Thyroid gland (tissue), 4 donors: Measurements from ENCODE around the gene PTPN13. TPM values are rescaled to one million over a fixed set of nuclear protein-coding genes. Genes with fewer than 3 reads are reported as not detected.

Experiments
- DNase-seq, 2 donors: peaks; one replicate each; pipeline ENCODE4 v3.0.0-alpha.2; 2019
- H3K27ac ChIP-seq, 3 donors: fragments of 200-600 bp; sonication (generic); 1 replicate in 2 of 3; 2 replicates in 1 of 3; pipeline ENCODE4 v1.5.1; 2016 to 2019; ENCODE audit warnings: mild to moderate bottlenecking in 1 of 3, moderate library complexity in 1 of 3
- H3K27me3 ChIP-seq: fragments of 200-600 bp; sonication (generic); one replicate; pipeline ENCODE4 v1.5.1; 2019
- H3K36me3 ChIP-seq, 2 donors: fragments of 200-600 bp; sonication (generic); one replicate each; pipeline ENCODE4 v1.5.1; 2016 to 2019
- H3K4me1 ChIP-seq, 2 donors: fragments of 200-600 bp; sonication (generic); one replicate each; pipeline ENCODE4 v1.5.1; 2017 to 2019
- H3K4me3 ChIP-seq, 3 donors: fragments of 200-600 bp; sonication (generic); replicated peaks in 1 of 3; 1 replicate in 2 of 3; 2 replicates in 1 of 3; pipeline ENCODE4 v1.5.1; 2016; ENCODE audit warnings: mild to moderate bottlenecking in 1 of 3
- H3K9me3 ChIP-seq: fragments of 200-600 bp; sonication (generic); one replicate; pipeline ENCODE4 v1.5.1; 2017
- POLR2A ChIP-seq, 2 donors: fragments of 450-650 bp; IDR thresholded peaks; one replicate each; pipeline ENCODE4 v1.6.1; 2017; ENCODE audit warnings: antibody characterized with exemption in 2 of 2, mild to moderate bottlenecking in 2 of 2, moderate library complexity in 1 of 2
- WGBS, 2 donors: methylation state at CpG; one replicate each; pipeline ENCODE4 v1.1.5; 2017; 5-methylcytosine and 5-hydroxymethylcytosine counted together
- intact Hi-C: fragments of 100-400 bp; cut with DNase I; formaldehyde crosslinking; loops from one replicate; pipeline ENCODE4 v1.15.1; 2023
- total RNA-seq, 4 donors: library from RNA; depleted of rRNA; stranded (reverse); fragments of >200 nt; gene quantifications; one replicate each; pipeline ENCODE4 v1.2.3, GENCODE V29; 2016
- TF ChIP-seq, protein P1 (sequence below), 6 experiments: fragments of 200-600 bp in 3 of 6; fragments of 450-650 bp in 3 of 6; sonication (generic) in 3 of 6; IDR thresholded peaks; one replicate each; pipeline ENCODE4 v1.5.1; 2016 to 2019; ENCODE audit warnings: antibody characterized with exemption in 6 of 6, mild to moderate bottlenecking in 2 of 6, inconsistent platforms in 1 of 6, moderate library complexity in 1 of 6

The PTPN13 gene
- total RNA-seq, 4 donors from 2014 or later: 49.7 to 89.5 (median 64.0) TPM

DNA sequence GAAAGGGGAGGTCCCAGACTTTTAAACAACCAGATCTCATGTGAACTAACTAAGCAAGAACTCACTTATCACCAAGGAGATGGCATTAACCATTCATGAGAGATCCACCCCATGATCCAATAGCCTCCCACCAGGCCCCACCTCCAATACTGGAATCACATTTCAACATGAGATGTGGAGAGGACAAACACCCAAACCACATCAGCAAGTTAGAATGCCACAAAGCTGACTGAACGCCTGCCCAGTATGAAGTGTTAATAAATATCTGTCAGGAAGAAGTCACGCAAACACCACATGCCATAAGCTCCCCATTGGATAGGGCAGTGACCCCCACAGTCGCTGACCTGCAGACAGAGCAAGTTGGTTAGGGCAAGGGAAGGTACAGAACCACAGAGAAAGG lies 240.8 kb downstream of the PTPN13 start:
- 84 to 91% methylated on average over 3 of the region's 3 CpGs for WGBS, 2 donors
- H3K27ac ChIP-seq: no peak overlapping the region
- DNase-seq: no peak
- no peaks in the 10 kb centered on the region for H3K9me3 ChIP-seq
- no peaks in the 10 kb centered on the region for H3K36me3 ChIP-seq
- TF ChIP-seq POLR2A (IDR thresholded peaks at IDR 0.05): no peak
- TF ChIP-seq, protein P1, sequence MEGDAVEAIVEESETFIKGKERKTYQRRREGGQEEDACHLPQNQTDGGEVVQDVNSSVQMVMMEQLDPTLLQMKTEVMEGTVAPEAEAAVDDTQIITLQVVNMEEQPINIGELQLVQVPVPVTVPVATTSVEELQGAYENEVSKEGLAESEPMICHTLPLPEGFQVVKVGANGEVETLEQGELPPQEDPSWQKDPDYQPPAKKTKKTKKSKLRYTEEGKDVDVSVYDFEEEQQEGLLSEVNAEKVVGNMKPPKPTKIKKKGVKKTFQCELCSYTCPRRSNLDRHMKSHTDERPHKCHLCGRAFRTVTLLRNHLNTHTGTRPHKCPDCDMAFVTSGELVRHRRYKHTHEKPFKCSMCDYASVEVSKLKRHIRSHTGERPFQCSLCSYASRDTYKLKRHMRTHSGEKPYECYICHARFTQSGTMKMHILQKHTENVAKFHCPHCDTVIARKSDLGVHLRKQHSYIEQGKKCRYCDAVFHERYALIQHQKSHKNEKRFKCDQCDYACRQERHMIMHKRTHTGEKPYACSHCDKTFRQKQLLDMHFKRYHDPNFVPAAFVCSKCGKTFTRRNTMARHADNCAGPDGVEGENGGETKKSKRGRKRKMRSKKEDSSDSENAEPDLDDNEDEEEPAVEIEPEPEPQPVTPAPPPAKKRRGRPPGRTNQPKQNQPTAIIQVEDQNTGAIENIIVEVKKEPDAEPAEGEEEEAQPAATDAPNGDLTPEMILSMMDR (IDR thresholded peaks at IDR 0.05): no peak
- intact Hi-C loops: no loop called here
- no peak overlapping the region for H3K4me3 ChIP-seq
- no peaks in the 10 kb centered on the region for H3K27me3 ChIP-seq
- peaks cover 5 to 12% of the 10 kb centered on the region in 2 donors for H3K4me1 ChIP-seq

- Histone ChIP-seq H3K27ac (no peak overlapping the region), H3K9me3 (no peaks in the 10 kb centered on the region), H3K4me1 (peaks cover 5 to 12% of the 10 kb centered on the region in 2 donors), H3K36me3 (no peaks in the 10 kb centered on the region), H3K4me3 (no peak overlapping the region), H3K27me3 (no peaks in the 10 kb centered on the region)
- DNase-seq: no peak
- intact Hi-C loops: no loop called here
- 86 to 94% methylated on average over 3 of the region's 3 CpGs for WGBS, 2 donors
- TF ChIP-seq POLR2A (IDR thresholded peaks at IDR 0.05): no peak
- TF ChIP-seq, protein P1 (IDR thresholded peaks at IDR 0.05): no peak
These were observed 241.6 kb downstream of the PTPN13 start for GRCh38 chr4:86835677-86836076.

DNA sequence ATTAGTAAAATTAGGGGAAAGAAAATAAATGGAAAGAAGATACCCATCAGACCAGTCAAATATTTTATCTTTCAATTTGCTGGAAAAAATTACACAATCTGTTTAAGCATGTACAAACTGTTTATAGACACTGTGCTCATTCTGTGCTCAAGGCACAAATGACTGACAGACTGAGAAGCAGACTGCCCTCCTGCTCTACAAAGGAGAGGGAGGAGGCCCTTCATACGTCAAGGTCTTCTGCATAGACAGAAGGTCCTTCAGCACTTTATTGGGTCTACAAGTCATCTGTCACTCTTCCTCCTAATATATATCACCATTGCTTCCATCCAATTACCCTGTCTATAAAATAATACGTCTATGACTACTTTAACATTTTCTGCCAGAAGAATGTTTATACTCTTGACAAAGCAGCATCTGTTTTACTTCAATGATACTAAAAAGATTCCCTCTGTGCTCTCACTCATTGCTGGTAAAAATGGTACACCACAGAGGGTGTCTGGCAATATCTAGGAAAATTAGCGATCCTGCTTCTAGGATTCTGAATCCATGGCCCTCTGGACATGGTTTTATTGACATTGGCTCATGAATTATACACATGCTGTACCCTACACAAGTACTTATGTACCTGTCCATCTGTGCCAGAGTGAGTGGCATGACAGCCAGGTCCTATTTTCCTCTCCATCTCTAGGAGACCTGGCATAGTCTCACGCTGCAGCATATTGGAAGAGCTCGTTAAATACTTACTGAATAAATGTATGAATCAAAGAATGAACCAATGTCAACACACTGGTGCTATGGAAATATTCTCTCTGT lies 243.8 kb downstream of the PTPN13 start:
- H3K4me1 ChIP-seq: no peaks in the 10 kb centered on the region
- no peaks in the 10 kb centered on the region for H3K9me3 ChIP-seq
- TF ChIP-seq, protein P1 (IDR thresholded peaks at IDR 0.05): no peak
- no peak for TF ChIP-seq POLR2A (IDR thresholded peaks at IDR 0.05)
- no peaks in the 10 kb centered on the region for H3K27me3 ChIP-seq
- intact Hi-C loops: no loop called here
- 62 to 75% methylated on average over 5 of the region's 5 CpGs for WGBS, 2 donors
- no peak for DNase-seq
- H3K36me3 ChIP-seq: no peaks in the 10 kb centered on the region
- H3K27ac ChIP-seq: no peak overlapping the region
- H3K4me3 ChIP-seq: no peak overlapping the region

GRCh38 chr4:86840858-86841257 lies 246.7 kb downstream of the PTPN13 start:
- Histone ChIP-seq H3K36me3 (no peaks in the 10 kb centered on the region), H3K4me1 (no peaks in the 10 kb centered on the region), H3K27me3 (no peaks in the 10 kb centered on the region), H3K4me3 (no peak overlapping the region), H3K27ac (no peak overlapping the region), H3K9me3 (no peaks in the 10 kb centered on the region)
- intact Hi-C loops: no loop called here
- TF ChIP-seq, protein P1 (IDR thresholded peaks at IDR 0.05): no peak
- no peak for TF ChIP-seq POLR2A (IDR thresholded peaks at IDR 0.05)
- WGBS, 2 donors: 39 to 45% methylated on average over 1 of the region's 1 CpG
- DNase-seq: no peak

DNA sequence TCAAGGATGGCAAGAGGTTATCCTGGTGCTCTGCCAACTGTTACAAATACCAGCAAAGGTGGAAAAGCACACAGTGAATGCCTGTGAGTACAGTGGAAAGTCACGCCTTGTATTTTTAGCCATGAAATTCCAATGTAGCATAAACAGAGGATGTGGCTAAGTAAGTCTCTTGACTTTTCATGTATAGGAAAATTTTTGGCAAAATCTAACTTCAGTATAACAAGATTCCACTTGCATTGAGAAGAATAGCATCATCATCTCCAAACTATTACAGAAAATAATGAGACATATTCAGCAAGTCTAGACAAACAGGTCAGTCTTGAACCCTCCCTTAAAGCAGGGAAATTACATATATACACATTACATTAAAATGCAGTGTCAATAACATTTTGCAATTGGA lies 247.2 kb downstream of the PTPN13 start:
- no peak for DNase-seq
- TF ChIP-seq, protein P1 (IDR thresholded peaks at IDR 0.05): no peak
- TF ChIP-seq POLR2A (IDR thresholded peaks at IDR 0.05): no peak
- Histone ChIP-seq H3K27ac (no peak overlapping the region), H3K4me1 (no peaks in the 10 kb centered on the region), H3K4me3 (no peak overlapping the region), H3K9me3 (no peaks in the 10 kb centered on the region), H3K36me3 (no peaks in the 10 kb centered on the region), H3K27me3 (no peaks in the 10 kb centered on the region)
- 61 to 63% methylated on average over 1 of the region's 1 CpG for WGBS, 2 donors
- intact Hi-C loops: no loop called here
